Measurements from ENCODE around the gene AKAP14.

Gene AKAP14

GRCh38 chrX:119935215-119935874, 39.7 kb downstream of the AKAP14 start:
- DNase-seq (ENCODE audit: low spot score) (no peak), ATAC-seq (ENCODE audit: low read depth) (no peak)
- Histone ChIP-seq H3K36me3 (ENCODE audit: low read depth) (peaks cover 31% of the 10 kb centered on the region), H3K9me3 (ENCODE audit: severe bottlenecking) (no peaks in the 10 kb centered on the region), H3K27ac (ENCODE audit: poor library complexity, severe bottlenecking) (no peak overlapping the region), H3K4me1 (ENCODE audit: insufficient read depth, poor library complexity, severe bottlenecking) (no peaks in the 10 kb centered on the region), H3K4me3 (ENCODE audit: severe bottlenecking) (no peak overlapping the region), H3K27me3 (ENCODE audit: insufficient read depth, poor library complexity, severe bottlenecking) (no peaks in the 10 kb centered on the region)
- TF ChIP-seq CTCF (IDR thresholded peaks at IDR 0.05; ENCODE audit: poor library complexity, severe bottlenecking), result no peak

GRCh38 chrX:119941336-119941735, 45.6 kb downstream of the AKAP14 start:
- H3K4me3 ChIP-seq (ENCODE audit: severe bottlenecking), result no peak overlapping the region
- no peaks in the 10 kb centered on the region for H3K27me3 ChIP-seq (ENCODE audit: insufficient read depth, poor library complexity, severe bottlenecking)
- TF ChIP-seq CTCF (IDR thresholded peaks at IDR 0.05; ENCODE audit: poor library complexity, severe bottlenecking), result no peak
- H3K9me3 ChIP-seq (ENCODE audit: severe bottlenecking), result no peaks in the 10 kb centered on the region
- H3K4me1 ChIP-seq (ENCODE audit: insufficient read depth, poor library complexity, severe bottlenecking), result no peaks in the 10 kb centered on the region
- no peak for ATAC-seq (ENCODE audit: low read depth)
- peaks cover 8% of the 10 kb centered on the region for H3K36me3 ChIP-seq (ENCODE audit: low read depth)
- H3K27ac ChIP-seq (ENCODE audit: poor library complexity, severe bottlenecking), result no peak overlapping the region
- DNase-seq (ENCODE audit: low spot score), result no peak

- ATAC-seq (ENCODE audit: low read depth) (no peak), DNase-seq (ENCODE audit: low spot score) (no peak)
- Histone ChIP-seq H3K27ac (ENCODE audit: poor library complexity, severe bottlenecking) (peak overlapping the region; percentile 74), H3K4me3 (ENCODE audit: severe bottlenecking) (peak overlapping the region; percentile 84), H3K9me3 (ENCODE audit: severe bottlenecking) (no peaks in the 10 kb centered on the region), H3K4me1 (ENCODE audit: insufficient read depth, poor library complexity, severe bottlenecking) (no peaks in the 10 kb centered on the region), H3K27me3 (ENCODE audit: insufficient read depth, poor library complexity, severe bottlenecking) (no peaks in the 10 kb centered on the region), H3K36me3 (ENCODE audit: low read depth) (no peaks in the 10 kb centered on the region)
- no peak for TF ChIP-seq CTCF (IDR thresholded peaks at IDR 0.05; ENCODE audit: poor library complexity, severe bottlenecking)
Observed at GRCh38 chrX:119942173-119942819, 46.6 kb downstream of the AKAP14 start.

GRCh38 chrX:119942831-119943184, 47.1 kb downstream of the AKAP14 start:
- Histone ChIP-seq H3K4me1 (ENCODE audit: insufficient read depth, poor library complexity, severe bottlenecking) (no peaks in the 10 kb centered on the region), H3K27ac (ENCODE audit: poor library complexity, severe bottlenecking) (peak overlapping the region; percentile 74), H3K36me3 (ENCODE audit: low read depth) (no peaks in the 10 kb centered on the region), H3K27me3 (ENCODE audit: insufficient read depth, poor library complexity, severe bottlenecking) (no peaks in the 10 kb centered on the region), H3K9me3 (ENCODE audit: severe bottlenecking) (no peaks in the 10 kb centered on the region), H3K4me3 (ENCODE audit: severe bottlenecking) (peak overlapping the region; percentile 84)
- TF ChIP-seq CTCF (IDR thresholded peaks at IDR 0.05; ENCODE audit: poor library complexity, severe bottlenecking), result no peak
- DNase-seq (ENCODE audit: low spot score) (no peak), ATAC-seq (ENCODE audit: low read depth) (peak; percentile 23; the same call in 2 of the 3 replicates)

Data from RWPE2 (cell line).